Right atrium auricular region (tissue), 2 donors: Measurements from ENCODE around the gene CDCA8. TPM values are rescaled to one million over a fixed set of nuclear protein-coding genes. Genes with fewer than 3 reads are reported as not detected.

Experiments used
- DNase-seq: peaks from one replicate; pipeline ENCODE4 v3.0.0-alpha.2; 2019; ENCODE audit warnings: low spot score
- H3K27ac ChIP-seq, 2 donors: fragments of 200-600 bp; sonication (generic); 1 replicate in 1 of 2; 2 replicates in 1 of 2; pipeline ENCODE4 v1.5.1; 2016 to 2019
- H3K27me3 ChIP-seq, 2 donors: fragments of 200-600 bp; sonication (generic); one replicate each; pipeline versions ENCODE4 v1.5.1 to v1.6.0; 2017 to 2019
- H3K36me3 ChIP-seq: fragments of 200-600 bp; sonication (generic); one replicate; pipeline ENCODE4 v1.5.1; 2016
- H3K4me1 ChIP-seq, 2 donors: fragments of 200-600 bp; sonication (generic); one replicate each; pipeline versions ENCODE4 v1.5.1 to v1.6.0; 2017 to 2019
- H3K4me3 ChIP-seq, 2 donors: fragments of 200-600 bp; sonication (generic); 1 replicate in 1 of 2; 2 replicates in 1 of 2; pipeline ENCODE4 v1.5.1; 2017 to 2019; ENCODE audit warnings: mild to moderate bottlenecking in 1 of 2, moderate library complexity in 1 of 2
- H3K9me3 ChIP-seq, 2 donors: fragments of 200-600 bp; sonication (generic); one replicate each; pipeline ENCODE4 v1.5.1; 2019
- CTCF ChIP-seq, 2 donors: fragments of 200-600 bp; sonication (generic); IDR thresholded peaks; one replicate each; pipeline ENCODE4 v1.5.1; 2019; ENCODE audit warnings: antibody characterized with exemption in 2 of 2
- total RNA-seq, 2 donors: library from RNA; depleted of rRNA; stranded (reverse); fragments of >200 nt; gene quantifications; one replicate each; pipeline ENCODE4 v1.1.0, GENCODE V29; 2016

Gene CDCA8
- total RNA-seq, 2 donors from 2014 or later: 0.48 to 0.55 TPM

GRCh38 chr1:37697737-37698136 lies 5.4 kb downstream of the CDCA8 start:
- Histone ChIP-seq H3K4me3 (no peak overlapping the region), H3K4me1 (peaks cover 0 to 7% of the 10 kb centered on the region in 2 donors), H3K36me3 (no peaks in the 10 kb centered on the region), H3K9me3 (no peaks in the 10 kb centered on the region), H3K27ac (no peak overlapping the region), H3K27me3 (no peaks in the 10 kb centered on the region)
- DNase-seq: no peak
- no peak for TF ChIP-seq CTCF (IDR thresholded peaks at IDR 0.05)

- no peaks in the 10 kb centered on the region for H3K9me3 ChIP-seq
- H3K27ac ChIP-seq: no peak overlapping the region
- no peak for TF ChIP-seq CTCF (IDR thresholded peaks at IDR 0.05)
- no peaks in the 10 kb centered on the region for H3K4me1 ChIP-seq
- no peaks in the 10 kb centered on the region for H3K36me3 ChIP-seq
- no peak for DNase-seq
- H3K4me3 ChIP-seq: no peak overlapping the region
- no peaks in the 10 kb centered on the region for H3K27me3 ChIP-seq
These were observed 6.8 kb downstream of the CDCA8 start for GRCh38 chr1:37699147-37699546.

- no peak overlapping the region for H3K27ac ChIP-seq
- no peaks in the 10 kb centered on the region for H3K36me3 ChIP-seq
- no peaks in the 10 kb centered on the region for H3K9me3 ChIP-seq
- TF ChIP-seq CTCF (IDR thresholded peaks at IDR 0.05): no peak
- H3K4me1 ChIP-seq: no peaks in the 10 kb centered on the region
- no peak overlapping the region for H3K4me3 ChIP-seq
- no peaks in the 10 kb centered on the region for H3K27me3 ChIP-seq
- DNase-seq: no peak
These were observed 8.7 kb downstream of the CDCA8 start for GRCh38 chr1:37701051-37701450.

- Histone ChIP-seq H3K4me1 (no peaks in the 10 kb centered on the region), H3K9me3 (no peaks in the 10 kb centered on the region), H3K4me3 (no peak overlapping the region), H3K27ac (no peak overlapping the region), H3K27me3 (no peaks in the 10 kb centered on the region), H3K36me3 (no peaks in the 10 kb centered on the region)
- TF ChIP-seq CTCF (IDR thresholded peaks at IDR 0.05): no peak
- no peak for DNase-seq
These were observed 10.7 kb downstream of the CDCA8 start for GRCh38 chr1:37703061-37703460.

GRCh38 chr1:37704966-37705365 lies 12.7 kb downstream of the CDCA8 start:
- no peaks in the 10 kb centered on the region for H3K9me3 ChIP-seq

More at GRCh38 chr1:37704966-37705365, 12.7 kb downstream of the CDCA8 start:
- no peaks in the 10 kb centered on the region for H3K4me1 ChIP-seq
- no peak overlapping the region for H3K4me3 ChIP-seq
- no peak for DNase-seq
- no peak for TF ChIP-seq CTCF (IDR thresholded peaks at IDR 0.05)
- no peak overlapping the region for H3K27ac ChIP-seq
- no peaks in the 10 kb centered on the region for H3K36me3 ChIP-seq
- no peaks in the 10 kb centered on the region for H3K27me3 ChIP-seq
